ENCODE data around the gene FUS. TPM values are rescaled to one million over a fixed set of nuclear protein-coding genes. Genes with fewer than 3 reads are reported as not detected.

The FUS gene
- total and polyA plus RNA-seq, 9 of the 15 experiments (the other 6 are each of a cell fraction or from before 2014, with no cell fraction given), result 43.9 to 575 (median 87.2) TPM

GRCh38 chr16:31132303-31132979 lies 47.5 kb upstream of the FUS start (continued):
- no peak for TF ChIP-seq AFF4 (CRISPR knock-in tag; IDR thresholded peaks at IDR 0.05)
- TF ChIP-seq RFX5 (IDR thresholded peaks at IDR 0.05; ENCODE audit: low read depth, low read length), result no peak
- no peak for TF ChIP-seq GATAD2B (IDR thresholded peaks at IDR 0.05; ENCODE audit: borderline replicate concordance)
- TF ChIP-seq GTF2B (IDR thresholded peaks at IDR 0.05; ENCODE audit: extremely low read depth, insufficient read length), result no peak
- TF ChIP-seq TARDBP (IDR thresholded peaks at IDR 0.05), result no peak
- TF ChIP-seq POLR2G (IDR thresholded peaks at IDR 0.05; ENCODE audit: low read depth, low read length), result peak; percentile 70
- TF ChIP-seq ZNF174 (CRISPR knock-in tag; IDR thresholded peaks at IDR 0.05), result no peak
- no peak for TF ChIP-seq ZNF764 (CRISPR knock-in tag; IDR thresholded peaks at IDR 0.05; ENCODE audit: low read depth)
- no peak for TF ChIP-seq HIVEP1 (CRISPR knock-in tag; IDR thresholded peaks at IDR 0.05)
- TF ChIP-seq HMGXB4 (CRISPR knock-in tag; IDR thresholded peaks at IDR 0.05), result no peak
- no peak for TF ChIP-seq CTCF (IDR thresholded peaks at IDR 0.05 in 2 of 3, conservative IDR thresholded peaks at IDR 0.05 in 1 of 3; ENCODE audit: insufficient read depth in 2 of 3, low read depth in 1 of 3, low read length in 3 of 3)
- no peak for TF ChIP-seq NFE2 (IDR thresholded peaks at IDR 0.05; ENCODE audit: low read depth)
- peak; percentile 44; the same call in 1 of the 2 replicates for TF ChIP-seq RBFOX2 (IDR thresholded peaks at IDR 0.05; ENCODE audit: low read depth, low read length)
- TF ChIP-seq CCAR2 (IDR thresholded peaks at IDR 0.05; ENCODE audit: low read depth, low read length), result no peak
- TF ChIP-seq ZNF431 (CRISPR knock-in tag; IDR thresholded peaks at IDR 0.05), result no peak
- no peak for TF ChIP-seq NCOA2 (IDR thresholded peaks at IDR 0.05; ENCODE audit: partially characterized antibody in 2 of 2)
